Myocyte (in vitro differentiated cells): ENCODE results near the gene PEAK1. TPM values are rescaled to one million over a fixed set of nuclear protein-coding genes. Genes with fewer than 3 reads are reported as not detected.

ENCODE experiments used
- DNase-seq: peaks from one replicate; pipeline ENCODE4 v3.0.0-alpha.2; 2012; ENCODE audit warnings: low read depth
- total RNA-seq: library from RNA; depleted of rRNA; stranded (reverse); fragments of >200 nt; gene quantifications from 2 replicates; pipeline ENCODE4 v1.2.3, GENCODE V29; 2014

The PEAK1 gene
- total RNA-seq, 1 donor from 2014 or later: 16.0 TPM

DNA sequence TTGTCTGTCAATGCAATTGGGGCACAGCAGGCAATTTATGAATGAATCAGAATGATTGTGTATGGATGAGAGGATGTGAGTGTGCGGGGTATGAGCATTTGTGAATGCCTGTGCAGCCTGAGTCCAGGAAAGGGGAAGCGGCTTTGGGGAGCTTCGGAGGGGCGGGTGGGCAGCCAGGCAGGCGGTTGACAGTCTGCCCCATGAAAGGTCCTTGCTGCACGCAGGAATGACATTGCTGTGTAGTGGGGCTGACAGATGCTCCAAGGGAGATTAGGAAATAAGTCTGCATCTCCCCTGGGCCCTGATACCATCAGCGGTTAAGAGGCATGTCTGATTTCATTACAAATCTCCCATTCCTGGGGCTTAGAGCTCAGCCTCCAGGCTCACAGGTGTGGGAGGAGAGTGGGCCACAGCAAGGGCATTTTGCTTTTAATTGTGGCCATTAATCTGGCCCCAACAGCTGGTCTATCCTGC lies 322.6 kb downstream of the PEAK1 start:
- DNase-seq: no peak

DNA sequence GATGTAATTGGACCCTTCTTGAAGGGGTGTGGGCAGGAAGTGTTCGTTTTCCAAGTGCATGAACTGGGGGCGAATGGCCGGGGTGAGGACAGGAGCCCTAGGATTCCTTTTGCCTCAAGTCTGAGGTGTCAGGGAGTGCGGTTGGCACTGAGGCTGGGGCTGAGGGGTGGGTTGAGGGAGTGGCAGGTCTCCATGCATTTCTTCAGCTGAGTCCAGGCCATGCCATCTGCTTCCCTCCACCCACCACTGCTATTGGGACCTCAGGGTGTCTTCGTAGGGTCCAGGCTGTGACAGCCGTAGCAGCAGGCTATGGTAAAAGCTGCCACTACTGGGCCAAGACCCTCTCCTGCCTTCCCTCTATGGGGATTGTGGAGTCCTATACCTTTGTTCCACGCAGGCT lies 323.4 kb downstream of the PEAK1 start:
- DNase-seq: no peak

- no peak for DNase-seq
Observed at GRCh38 chr15:77096138-77096537, 323.8 kb downstream of the PEAK1 start.

DNA sequence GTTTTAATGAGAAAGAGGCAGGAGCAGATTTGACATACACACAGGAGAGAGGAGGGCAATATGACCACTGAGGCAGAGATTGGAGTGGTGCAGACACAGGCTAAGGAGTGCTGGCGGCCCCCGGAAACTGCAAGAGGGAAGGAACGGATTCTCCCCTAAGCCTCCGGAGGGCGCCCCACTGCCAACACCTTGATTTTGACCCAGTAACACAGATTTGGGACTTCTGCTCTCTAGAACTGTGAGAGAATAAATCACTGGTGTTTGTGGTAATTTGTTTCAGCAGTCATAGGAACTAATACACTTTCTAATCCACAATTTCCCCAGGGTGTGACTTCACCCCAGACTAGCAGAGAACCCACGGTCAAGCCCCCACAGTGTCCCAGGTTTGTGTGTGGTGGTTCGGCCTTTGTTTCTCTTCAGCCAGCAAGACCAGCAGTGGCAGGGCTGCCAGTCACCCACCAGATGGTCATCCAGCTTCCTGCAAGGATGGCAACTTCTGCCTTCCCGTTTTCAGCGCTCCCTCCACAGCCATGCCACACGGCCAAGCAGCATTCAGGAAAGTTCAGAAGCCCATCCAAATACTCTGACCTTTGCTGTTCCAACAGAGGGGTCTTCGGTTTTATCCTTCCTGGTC lies 325.4 kb downstream of the PEAK1 start:
- DNase-seq: no peak

GRCh38 chr15:77093436-77093835 lies 326.5 kb downstream of the PEAK1 start:
- no peak for DNase-seq

GRCh38 chr15:77091097-77091496 lies 328.8 kb downstream of the PEAK1 start:
- DNase-seq: no peak

DNA sequence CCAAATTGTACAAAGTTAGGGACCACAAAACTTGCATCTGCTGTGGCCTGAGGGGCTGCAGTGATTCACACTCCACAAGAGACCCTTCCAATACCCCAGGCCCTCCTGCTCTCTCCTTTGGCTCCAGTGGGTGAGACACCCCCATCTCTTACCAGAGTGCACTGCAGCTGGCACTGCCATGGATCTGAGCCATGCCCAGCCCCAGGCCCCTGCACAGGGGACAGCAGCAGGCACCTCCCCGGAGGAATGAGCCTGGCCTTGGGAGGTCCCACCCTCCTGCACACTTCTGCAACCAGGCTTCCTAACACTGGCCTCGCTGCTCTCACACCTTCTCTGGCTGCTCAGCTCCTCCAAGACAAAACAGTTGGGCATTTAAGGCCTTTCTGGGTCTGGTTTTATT lies 332.7 kb downstream of the PEAK1 start:
- DNase-seq: no peak

DNA sequence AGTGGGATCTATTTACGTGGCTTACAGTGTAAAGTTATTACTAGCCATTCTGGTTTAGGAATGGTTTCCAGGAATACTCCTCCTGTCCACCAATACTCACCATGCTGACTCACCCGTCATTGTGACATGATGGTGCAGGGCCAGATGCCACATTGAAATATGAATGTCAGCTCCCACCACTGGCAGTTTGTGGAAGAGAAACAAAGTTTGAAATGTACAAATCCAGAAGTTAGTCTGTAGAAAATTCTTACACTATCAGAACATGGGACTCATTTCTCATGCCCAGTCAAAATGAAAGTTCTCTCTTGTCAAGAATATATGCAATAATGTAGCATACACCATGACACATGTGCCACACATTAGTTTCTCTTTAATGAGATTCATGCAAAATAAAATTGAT lies 334.6 kb downstream of the PEAK1 start:
- DNase-seq: peak; percentile 88

GRCh38 chr15:77084436-77084835 lies 335.5 kb downstream of the PEAK1 start:
- DNase-seq: no peak

DNA sequence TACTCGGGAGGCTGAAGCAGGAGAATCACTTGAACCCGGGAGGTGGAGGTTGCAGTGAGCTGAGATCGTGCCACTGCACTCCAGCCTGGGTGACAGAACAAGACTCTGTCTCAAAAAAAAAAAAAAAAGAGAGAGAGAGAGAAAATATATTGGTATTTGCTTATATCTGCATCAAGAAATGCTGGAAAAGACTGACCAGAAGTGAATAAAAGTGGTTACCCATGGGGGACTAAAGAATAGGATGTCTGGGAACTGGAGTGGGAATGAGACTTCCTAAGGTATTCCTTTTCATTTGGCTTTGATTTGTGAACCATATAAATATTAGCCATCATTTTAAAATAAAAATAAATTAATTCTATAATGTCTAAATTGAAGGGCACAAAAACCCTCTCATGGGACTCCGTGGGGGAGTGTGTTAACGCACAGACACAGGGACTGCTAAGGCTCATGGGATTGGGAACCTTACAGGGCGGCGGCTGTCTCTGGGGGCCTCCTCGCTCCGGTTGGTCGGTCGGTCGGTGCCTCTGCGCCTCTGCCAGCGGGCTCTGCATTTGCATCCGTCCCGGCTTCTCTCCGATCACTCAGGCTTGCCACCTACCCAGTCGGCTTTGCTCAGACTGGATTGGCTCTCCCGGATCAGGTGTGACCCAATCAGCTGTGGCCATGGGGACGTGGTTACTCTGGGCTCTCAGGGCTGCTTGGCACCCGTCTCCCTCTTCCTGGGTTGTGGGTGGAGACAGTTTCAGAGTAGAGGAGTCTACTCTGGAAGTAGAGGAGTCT lies 336.3 kb downstream of the PEAK1 start:
- no peak for DNase-seq

DNA sequence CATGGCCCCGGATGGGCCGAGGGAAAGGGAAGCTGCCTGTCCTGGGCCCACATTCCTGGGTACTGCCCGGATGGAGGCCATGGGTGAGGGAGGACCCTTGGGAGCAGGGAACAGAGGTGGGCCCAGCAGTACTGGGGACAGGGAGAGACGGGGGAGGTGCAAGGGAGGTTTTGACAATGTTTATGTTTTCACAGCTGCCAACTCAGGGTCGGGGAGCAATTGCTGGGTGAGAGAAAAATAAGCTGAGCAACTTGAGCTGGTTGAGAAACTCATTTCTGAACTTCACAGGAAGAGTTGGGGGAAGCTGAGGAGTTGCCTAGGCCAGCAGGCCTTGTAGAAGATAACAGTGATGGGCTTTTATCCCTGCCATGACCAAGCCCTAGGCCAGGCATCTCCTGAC lies 337.9 kb downstream of the PEAK1 start:
- peak; percentile 18 for DNase-seq

GRCh38 chr15:77076323-77076915 lies 343.5 kb downstream of the PEAK1 start:
- DNase-seq: peak; percentile 55

DNA sequence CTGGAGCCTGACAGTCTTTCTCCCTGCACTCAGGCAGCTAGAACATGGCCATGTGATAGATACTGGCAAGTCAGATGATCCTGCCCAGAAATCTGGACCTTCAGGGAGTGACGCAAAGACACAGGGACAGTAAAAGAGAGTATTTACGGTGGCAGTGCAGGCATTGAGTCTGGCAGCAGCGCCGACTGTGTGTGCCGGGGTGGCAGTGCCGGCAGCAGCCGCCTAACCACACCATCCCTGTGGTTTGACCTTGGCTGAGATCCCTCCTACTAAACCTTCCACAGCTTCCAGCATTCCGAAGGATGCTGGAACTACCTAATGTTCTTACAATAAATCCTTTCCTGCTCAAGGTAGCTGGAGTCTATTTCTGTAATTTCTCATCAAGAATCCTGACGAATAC lies 344.4 kb downstream of the PEAK1 start:
- peak; percentile 84 for DNase-seq

DNA sequence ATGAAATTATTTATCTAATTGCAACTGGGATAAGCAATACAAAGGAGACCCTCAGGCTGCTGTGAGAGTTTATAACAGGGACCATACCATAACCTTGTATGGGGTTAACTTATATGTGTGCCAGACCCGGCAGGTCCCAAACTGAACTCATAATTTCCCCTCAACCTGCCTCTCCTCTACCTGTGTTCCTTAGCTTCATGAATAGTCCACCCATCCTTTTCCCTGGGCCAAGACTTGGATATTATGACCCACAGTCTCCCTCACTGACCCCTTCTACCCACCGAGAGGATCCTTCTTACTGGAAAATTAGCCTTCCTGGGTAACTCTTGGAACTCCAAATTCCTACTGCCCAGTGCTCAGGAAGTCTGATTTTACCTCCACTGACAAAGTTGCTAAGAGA lies 345.6 kb downstream of the PEAK1 start:
- no peak for DNase-seq

- no peak for DNase-seq
Observed at GRCh38 chr15:77071305-77072223, 348.3 kb downstream of the PEAK1 start.

DNA sequence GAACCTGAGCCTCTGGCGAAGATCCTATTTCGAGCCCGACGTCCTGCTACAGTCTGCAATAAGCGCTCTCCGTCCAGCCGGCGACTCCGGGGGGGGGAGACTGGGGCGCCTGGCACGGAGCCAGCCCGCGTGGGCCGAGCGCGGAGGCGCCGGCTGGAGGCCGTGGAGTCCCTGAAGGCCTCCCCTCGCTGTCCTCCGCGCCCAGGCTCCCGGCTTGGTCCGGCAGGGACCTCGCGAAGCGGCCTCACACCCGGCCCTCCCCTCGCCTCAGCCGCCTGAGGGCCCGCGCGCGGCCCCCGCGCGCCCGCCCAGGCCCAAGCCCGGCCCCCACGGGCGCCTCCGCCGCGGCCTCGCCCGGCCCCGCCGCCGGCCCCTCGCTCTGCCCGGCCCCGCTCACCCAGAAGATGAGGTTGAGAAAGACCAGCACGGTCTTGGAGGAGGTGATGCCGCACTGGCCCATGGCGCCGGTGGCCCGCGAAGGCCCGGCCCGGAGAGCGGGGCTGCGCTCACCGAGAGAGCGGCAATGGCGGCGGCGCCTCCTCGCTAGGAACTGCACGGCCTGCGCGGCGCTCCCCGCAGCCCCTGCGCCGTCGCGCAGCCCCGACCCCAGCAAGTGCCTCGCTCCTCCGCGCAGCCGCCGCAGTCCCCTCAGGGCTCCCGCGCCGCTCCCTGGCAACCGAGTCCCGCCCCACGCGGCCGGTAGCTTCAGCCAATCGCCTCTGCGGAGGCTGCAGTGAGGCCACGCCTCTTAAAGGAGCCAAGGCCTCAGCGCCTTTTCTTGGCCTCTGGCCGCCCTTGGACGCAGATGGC lies 349.2 kb downstream of the PEAK1 start, which contains the start of gene TSPAN3:
Gene TSPAN3 (minus strand): TSS at position 615 of the 810 bp plus-strand sequence. CDS start 155 bp downstream, at position 460.
- DNase-seq: peak; percentile 95

GRCh38 chr15:77070180-77070494 lies 349.8 kb downstream of the PEAK1 start:
- no peak for DNase-seq

DNA sequence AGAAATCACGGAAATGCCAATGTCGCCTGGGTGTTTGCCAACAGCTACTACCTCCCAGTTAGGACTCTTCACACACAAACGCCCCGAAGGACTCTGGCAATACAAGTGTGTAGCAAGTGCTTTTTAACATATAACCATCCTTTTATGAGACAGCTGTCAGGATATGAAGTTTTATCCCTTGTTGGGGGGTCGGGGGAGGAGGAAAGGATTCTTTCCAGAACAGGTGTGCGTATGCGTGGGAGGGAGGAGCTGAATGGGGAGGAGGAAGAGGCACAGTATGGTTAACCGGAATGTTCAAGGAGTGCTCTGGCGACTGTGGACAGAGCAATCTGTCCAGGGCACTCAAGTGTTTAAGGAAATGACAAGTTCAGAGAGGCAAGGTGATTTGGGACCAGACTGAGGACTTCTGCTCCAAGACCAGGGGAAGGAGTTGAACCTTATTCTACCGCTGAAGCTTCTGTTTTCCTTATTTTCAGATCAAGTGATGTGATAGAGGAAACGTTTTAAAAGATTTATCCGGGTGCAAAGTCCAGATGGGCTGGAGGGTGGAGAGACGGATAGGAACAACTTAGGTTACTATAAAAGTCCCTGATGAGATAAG lies 350.3 kb downstream of the PEAK1 start:
- DNase-seq: peak; percentile 85

DNA sequence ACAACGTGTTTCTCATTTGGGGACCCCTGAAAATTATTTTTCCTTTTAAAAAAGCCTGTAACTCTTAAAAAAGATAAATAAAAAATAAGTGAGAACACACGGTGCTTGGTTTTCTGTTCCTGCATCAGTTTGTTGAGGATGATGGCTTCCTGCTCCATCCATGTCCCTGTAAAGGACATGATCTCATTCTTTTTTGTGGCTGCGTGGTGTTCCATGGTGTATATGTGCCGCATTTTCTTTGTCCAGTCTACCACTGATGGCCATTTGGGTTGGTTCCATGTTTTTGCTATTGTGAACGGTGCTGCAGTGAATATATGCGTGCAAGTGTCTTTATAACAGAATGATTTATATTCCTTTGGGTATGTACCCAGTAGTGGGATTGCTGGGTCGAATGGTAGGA lies 351.3 kb downstream of the PEAK1 start:
- DNase-seq: no peak
